H9 (cell line): ENCODE data around the gene PMAIP1. TPM values are rescaled to one million over a fixed set of nuclear protein-coding genes. Genes with fewer than 3 reads are reported as not detected.

Experiments used
- DNase-seq: peaks from one replicate; pipeline ENCODE4 v3.0.0-alpha.2; 2017
- H2AFZ ChIP-seq: one replicate; pipeline ENCODE4 v1.6.1; 2013; ENCODE audit warnings: mild to moderate bottlenecking, low read length, control low read depth, moderate library complexity
- H2AK5ac ChIP-seq: 2 replicates; pipeline ENCODE4 v1.6.1; 2013; ENCODE audit warnings: low read length, control low read depth, mixed read lengths; ENCODE audit not compliant: insufficient read length
- H2BK120ac ChIP-seq: one replicate; pipeline ENCODE4 v1.6.1; 2013; ENCODE audit warnings: low read depth, mild to moderate bottlenecking, low read length, control low read depth, inconsistent platforms; ENCODE audit not compliant: poor library complexity, severe bottlenecking
- H2BK12ac ChIP-seq: 2 replicates; pipeline ENCODE4 v1.6.1; 2013; ENCODE audit warnings: low read length, control low read depth, mixed read lengths, low read depth; ENCODE audit not compliant: insufficient read length
- H2BK15ac ChIP-seq: 2 replicates; pipeline ENCODE4 v1.6.1; 2013; ENCODE audit warnings: low read depth, low read length, control low read depth
- H2BK20ac ChIP-seq: one replicate; pipeline ENCODE4 v1.6.1; 2013; ENCODE audit warnings: low read depth, mild to moderate bottlenecking, low read length, control low read depth, inconsistent platforms; ENCODE audit not compliant: poor library complexity, severe bottlenecking
- H2BK5ac ChIP-seq: 2 replicates; pipeline ENCODE4 v1.6.1; 2013; ENCODE audit warnings: low read length, control low read depth, mixed read lengths; ENCODE audit not compliant: insufficient read length
- H3K14ac ChIP-seq: 2 replicates; pipeline ENCODE4 v1.6.1; 2013; ENCODE audit warnings: low read length, control low read depth; ENCODE audit not compliant: insufficient read depth
- H3K18ac ChIP-seq: 2 replicates; pipeline ENCODE4 v1.6.1; 2013; ENCODE audit warnings: low read depth, mild to moderate bottlenecking, mixed read lengths, low read length, control low read depth; ENCODE audit not compliant: insufficient read length
- H3K23ac ChIP-seq: 2 replicates; pipeline ENCODE4 v1.6.1; 2013; ENCODE audit warnings: low read length, control low read depth, mixed read lengths, low read depth; ENCODE audit not compliant: insufficient read length
- H3K23me2 ChIP-seq: 2 replicates; pipeline ENCODE4 v1.6.1; 2013; ENCODE audit warnings: low read depth, mild to moderate bottlenecking, mixed read lengths, low read length, control low read depth; ENCODE audit not compliant: insufficient read length, poor library complexity, severe bottlenecking
- H3K27ac ChIP-seq: 2 replicates; pipeline ENCODE4 v1.5.1; 2013; ENCODE audit warnings: low read length, control low read depth, mixed read lengths, low read depth; ENCODE audit not compliant: insufficient read length
- H3K27me3 ChIP-seq: 2 replicates; pipeline ENCODE4 v1.6.1; 2013; ENCODE audit warnings: low read length, control low read depth, inconsistent platforms; ENCODE audit not compliant: insufficient read depth
- H3K4ac ChIP-seq: 2 replicates; pipeline ENCODE4 v1.6.1; 2013; ENCODE audit warnings: low read depth, mild to moderate bottlenecking, control low read depth, inconsistent platforms, low read length, moderate library complexity
- H3K4me1 ChIP-seq: 2 replicates; pipeline ENCODE4 v1.6.1; 2013; ENCODE audit warnings: low read length, control low read depth, inconsistent platforms; ENCODE audit not compliant: insufficient read depth
- H3K4me2 ChIP-seq: 2 replicates; pipeline ENCODE4 v1.6.1; 2013; ENCODE audit warnings: low read length, control low read depth, mixed read lengths; ENCODE audit not compliant: insufficient read length, insufficient read depth
- H3K56ac ChIP-seq: 2 replicates; pipeline ENCODE4 v1.6.1; 2013; ENCODE audit warnings: low read depth, mild to moderate bottlenecking, mixed read lengths, low read length, control low read depth; ENCODE audit not compliant: insufficient read length
- H3K79me1 ChIP-seq: 2 replicates; pipeline ENCODE4 v1.6.1; 2013; ENCODE audit warnings: low read depth, mild to moderate bottlenecking, moderate library complexity, low read length, control low read depth, inconsistent platforms; ENCODE audit not compliant: insufficient read depth, poor library complexity, severe bottlenecking
- H3K79me2 ChIP-seq: 2 replicates; pipeline ENCODE4 v1.6.1; 2013; ENCODE audit warnings: low read length, control low read depth, inconsistent platforms; ENCODE audit not compliant: insufficient read depth
- H3K9ac ChIP-seq: 2 replicates; pipeline ENCODE4 v1.6.1; 2013; ENCODE audit warnings: low read length, control low read depth, mixed read lengths; ENCODE audit not compliant: insufficient read length; ENCODE audit errors: extremely low read depth
- H3K9me3 ChIP-seq: one replicate; pipeline ENCODE4 v1.6.1; 2013; ENCODE audit warnings: low read depth, low read length, inconsistent platforms; ENCODE audit not compliant: control insufficient read depth
- H3T11ph ChIP-seq: one replicate; pipeline ENCODE4 v1.6.1; 2013; ENCODE audit warnings: mild to moderate bottlenecking, low read length, control low read depth, inconsistent platforms
- H4K20me1 ChIP-seq: one replicate; pipeline ENCODE4 v1.6.1; 2013; ENCODE audit not compliant: control insufficient read depth, insufficient read length, insufficient read depth
- H4K5ac ChIP-seq: 2 replicates; pipeline ENCODE4 v1.6.1; 2013; ENCODE audit warnings: low read depth, mild to moderate bottlenecking, mixed read lengths, low read length, control low read depth; ENCODE audit not compliant: insufficient read length
- H4K8ac ChIP-seq: replicated peaks from 2 replicates; pipeline ENCODE4 v1.6.1; 2013; ENCODE audit warnings: low read length, control low read depth, mixed read lengths, low read depth; ENCODE audit not compliant: insufficient read length
- H4K91ac ChIP-seq: 2 replicates; pipeline ENCODE4 v1.6.1; 2013; ENCODE audit warnings: low read depth, mild to moderate bottlenecking, moderate library complexity, mixed read lengths, low read length, control low read depth; ENCODE audit not compliant: insufficient read length
- H3K27ac Mint-ChIP-seq, 3 experiments: 2 replicates in 2 of 3; 3 replicates in 1 of 3; pipeline ENCODE4 v1.8.0; 2020 to 2021; ENCODE audit warnings: mixed read lengths in 3 of 3, mild to moderate bottlenecking in 1 of 3, moderate library complexity in 1 of 3
- H3K27me3 Mint-ChIP-seq: 2 replicates; pipeline ENCODE4 v1.8.0; 2021; ENCODE audit warnings: low read depth, mild to moderate bottlenecking, moderate library complexity, mixed read lengths
- H3K36me3 Mint-ChIP-seq, 3 experiments: 2 replicates in 2 of 3; 3 replicates in 1 of 3; pipeline ENCODE4 v1.8.0; 2020 to 2021; ENCODE audit warnings: low read depth in 3 of 3, mixed read lengths in 3 of 3; ENCODE audit not compliant: insufficient read depth in 1 of 3
- H3K4me1 Mint-ChIP-seq, 2 experiments: 2 replicates each; pipeline ENCODE4 v1.8.0; 2020; ENCODE audit warnings: mixed read lengths in 2 of 2
- H3K4me3 Mint-ChIP-seq, 2 experiments: 2 replicates in 1 of 2; 3 replicates in 1 of 2; pipeline ENCODE4 v1.8.0; 2020 to 2021; ENCODE audit warnings: mild to moderate bottlenecking in 2 of 2, mixed read lengths in 2 of 2, moderate library complexity in 1 of 2
- H3K9me3 Mint-ChIP-seq, 2 experiments: 2 replicates in 1 of 2; 3 replicates in 1 of 2; pipeline ENCODE4 v1.8.0; 2020; ENCODE audit warnings: mild to moderate bottlenecking in 2 of 2, mixed read lengths in 2 of 2, moderate library complexity in 1 of 2
- CTCF ChIP-seq: fragments of 200-600 bp; sonication (generic); conservative IDR thresholded peaks from 3 replicates; pipeline ENCODE4 v1.8.0; 2021; ENCODE audit warnings: antibody characterized with exemption, mild to moderate bottlenecking
- WGBS: extraction: QIAGEN DNeasy Blood & Tissue Kit; methylation state at CpG from one replicate; pipeline ENCODE4 v1.1.7; 2013; ENCODE audit warnings: missing lambda C conversion rate, low lambda C conversion rate, mixed read lengths; ENCODE audit not compliant: insufficient read length; ENCODE audit errors: extremely low coverage; 5-methylcytosine and 5-hydroxymethylcytosine counted together
- total RNA-seq: library from RNA; stranded (reverse); gene quantifications from 2 replicates; pipeline ENCODE4 v1.2.1, GENCODE V29; 2021

PMAIP1 gene
- total RNA-seq, 1 experiment from 2014 or later: 152 TPM

DNA sequence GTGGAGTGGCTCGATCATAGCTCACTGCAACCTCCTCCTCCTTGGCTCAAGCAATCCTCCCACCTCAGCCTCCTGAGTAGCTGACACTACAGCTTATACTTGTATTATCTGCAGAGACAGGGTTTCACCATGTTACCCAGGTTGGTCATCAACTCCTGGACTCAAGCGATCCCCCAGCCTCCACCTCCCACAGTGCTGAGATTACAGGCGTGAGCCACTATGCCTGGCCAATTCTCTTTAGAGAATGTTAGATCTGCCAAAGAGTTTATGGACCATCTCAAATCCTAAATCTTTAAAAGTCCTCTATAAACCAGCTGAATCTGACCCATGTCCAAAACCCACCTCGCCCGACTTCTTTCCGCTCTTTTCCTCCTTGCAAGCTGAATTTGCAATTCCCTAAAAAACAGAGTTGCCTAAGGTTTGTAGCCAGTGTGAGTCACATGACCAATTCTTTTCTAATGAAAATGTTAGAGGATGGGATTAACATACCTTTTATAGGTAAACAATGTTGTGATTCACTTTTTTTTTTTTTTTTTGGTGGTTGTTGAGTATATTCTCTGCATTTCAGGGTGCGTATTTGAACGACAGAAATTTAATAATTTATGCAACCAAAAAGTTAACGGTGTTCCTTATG, 2.4 kb upstream of the PMAIP1 start:
- no peak overlapping the region for H2BK15ac ChIP-seq
- H3K79me2 ChIP-seq: peaks cover 13% of the 10 kb centered on the region; the same call in 1 of the 2 replicates
- H3K27me3 Mint-ChIP-seq: no peaks in the 10 kb centered on the region
- H3K9me3 ChIP-seq: no peaks in the 10 kb centered on the region
- H3K4me2 ChIP-seq: peak overlapping the region; percentile 78
- H3K36me3 Mint-ChIP-seq: peaks cover 13 to 22% (median 19%) of the 10 kb centered on the region in 3 experiments
- no peaks in the 10 kb centered on the region; a peak in 1 of 5 replicates for H3K9me3 Mint-ChIP-seq
- no peak overlapping the region for H2BK120ac ChIP-seq
- peak overlapping the region; percentile 50 to 100 (median 98) for H3K27ac Mint-ChIP-seq
- H3K27me3 ChIP-seq: no peaks in the 10 kb centered on the region
- H3K23ac ChIP-seq: no peak overlapping the region
- H2AK5ac ChIP-seq: no peak overlapping the region
- peaks cover 11% of the 10 kb centered on the region for H3K23me2 ChIP-seq
- WGBS: no CpG with 5 or more reads among the region's 9 CpGs
- H3K4me1 ChIP-seq: peaks cover 3% of the 10 kb centered on the region
- peak overlapping the region; percentile 87 for H3K9ac ChIP-seq
- H3K4me3 Mint-ChIP-seq: peak overlapping the region; percentile 73 to 87
- H3K4ac ChIP-seq: no peak overlapping the region
- H2BK12ac ChIP-seq: peak overlapping the region; percentile 51
- H3K14ac ChIP-seq: no peak overlapping the region; the same call in 1 of the 2 replicates
- peak overlapping the region; percentile 83 for H3K27ac ChIP-seq
- TF ChIP-seq CTCF: no peak
- no peaks in the 10 kb centered on the region for H3K79me1 ChIP-seq
- H4K20me1 ChIP-seq: no peaks in the 10 kb centered on the region
- no peak overlapping the region for H3K18ac ChIP-seq
- H4K91ac ChIP-seq: no peak overlapping the region
- H2BK20ac ChIP-seq: no peak overlapping the region
- H2AFZ ChIP-seq: no peak overlapping the region
- no peak overlapping the region for H2BK5ac ChIP-seq
- peak; percentile 48 for DNase-seq
- no peak overlapping the region for H4K5ac ChIP-seq
- no peak overlapping the region for H4K8ac ChIP-seq
- H3K56ac ChIP-seq: no peak overlapping the region
- H3K4me1 Mint-ChIP-seq: peaks cover 38% of the 10 kb centered on the region in 2 experiments
- H3T11ph ChIP-seq: no peak overlapping the region
